PC-3 (cell line): ENCODE measurements around the gene TNK1. TPM values are rescaled to one million over a fixed set of nuclear protein-coding genes. Genes with fewer than 3 reads are reported as not detected.

ENCODE experiments used
- ATAC-seq: fragments of 200-7000 bp; cut with Tn5 transposase; 2 replicates; pipeline ENCODE4 v1.9.1; 2020; ENCODE audit warnings: mild to moderate bottlenecking, moderate library complexity
- BruUV-seq: library from RNA; stranded (reverse); fragments of 400-500 nt; replicated peaks from 2 replicates; lab custom pipeline; 2021; lab: Mats Ljungman, UMichigan
- CTCF ChIA-PET: fragments of 300-600 bp; sonication (Branson Sonifier 250); formaldehyde crosslinking; loops from one replicate; lab custom pipeline; 2022; ENCODE audit warnings: antibody characterized with exemption; lab: Charles Lee
- POLR2A ChIA-PET: fragments of 300-600 bp; sonication (Branson Sonifier 250); formaldehyde crosslinking; loops from one replicate; lab custom pipeline; 2022; ENCODE audit warnings: antibody characterized with exemption; ENCODE audit not compliant: unreplicated experiment; lab: Charles Lee
- DNase-seq: peaks from one replicate; pipeline ENCODE4 v3.0.0-alpha.2; 2015
- H2AFZ ChIP-seq: fragments of 300-600 bp; sonication (generic); 2 replicates; pipeline ENCODE4 v1.6.0; 2016; ENCODE audit warnings: antibody characterized with exemption, low read length
- H3F3A ChIP-seq: fragments of 300-600 bp; sonication (generic); one replicate; pipeline ENCODE4 v1.6.0; 2017; ENCODE audit warnings: antibody characterized with exemption, low read length, control low read depth, mild to moderate bottlenecking; ENCODE audit not compliant: unreplicated experiment
- H3K27ac ChIP-seq: fragments of 300-600 bp; sonication (generic); 2 replicates; pipeline ENCODE4 v1.5.1; 2016; ENCODE audit warnings: mild to moderate bottlenecking, low read length
- H3K27me3 ChIP-seq: fragments of 300-600 bp; sonication (generic); 2 replicates; pipeline ENCODE4 v1.6.1; 2016; ENCODE audit warnings: low read length, mixed read lengths
- H3K36me3 ChIP-seq: fragments of 300-600 bp; sonication (generic); 2 replicates; pipeline ENCODE4 v1.6.1; 2016; ENCODE audit warnings: low read depth, mixed run types, low read length, mixed read lengths
- H3K4me1 ChIP-seq: fragments of 300-600 bp; sonication (generic); 2 replicates; pipeline ENCODE4 v1.5.1; 2016; ENCODE audit warnings: low read length; ENCODE audit not compliant: insufficient read depth
- H3K4me2 ChIP-seq: fragments of 300-600 bp; sonication (generic); 2 replicates; pipeline ENCODE4 v1.6.0; 2016; ENCODE audit warnings: low read length
- H3K4me3 ChIP-seq: fragments of 300-600 bp; sonication (generic); 2 replicates; pipeline ENCODE4 v1.5.1; 2016; ENCODE audit warnings: mild to moderate bottlenecking, low read length, mixed read lengths
- H3K79me2 ChIP-seq: fragments of 300-600 bp; sonication (generic); 2 replicates; pipeline ENCODE4 v1.6.1; 2017; ENCODE audit warnings: low read length, mixed read lengths
- H3K9ac ChIP-seq: fragments of 300-600 bp; sonication (generic); 2 replicates; pipeline ENCODE4 v1.6.0; 2016; ENCODE audit warnings: mild to moderate bottlenecking, low read length
- H3K9me2 ChIP-seq: fragments of 300-600 bp; sonication (generic); replicated peaks from 2 replicates; pipeline ENCODE4 v1.6.1; 2016; ENCODE audit warnings: mixed run types, low read length, mixed read lengths
- H3K9me3 ChIP-seq: fragments of 300-600 bp; sonication (generic); 2 replicates; pipeline ENCODE4 v1.6.1; 2016; ENCODE audit warnings: low read length, mixed read lengths
- H4K20me1 ChIP-seq: fragments of 300-600 bp; sonication (generic); 2 replicates; pipeline ENCODE4 v1.6.1; 2016; ENCODE audit warnings: low read length, mixed read lengths
- EZH2 ChIP-seq: fragments of 300-600 bp; sonication (generic); IDR thresholded peaks from one replicate; pipeline ENCODE4 v1.6.1; 2017; ENCODE audit warnings: antibody characterized with exemption, mild to moderate bottlenecking, low read length; ENCODE audit not compliant: unreplicated experiment
- EZH2phosphoT487 ChIP-seq: fragments of 300-600 bp; sonication (generic); IDR thresholded peaks from 2 replicates; pipeline ENCODE4 v1.6.1; 2018; ENCODE audit warnings: mild to moderate bottlenecking, antibody characterized with exemption, low read length, borderline replicate concordance
- intact Hi-C: fragments of 100-400 bp; cut with micrococcal nuclease; formaldehyde crosslinking; loops from 2 replicates; pipeline ENCODE4 v1.9.0; 2023
- total RNA-seq: library from RNA; depleted of rRNA; stranded (reverse); fragments of >200 nt; gene quantifications from 2 replicates; pipeline ENCODE4 v1.2.3, GENCODE V29; 2014
- TF ChIP-seq, protein P1 (sequence below): fragments of 300-600 bp; sonication (generic); conservative IDR thresholded peaks from 2 replicates; pipeline ENCODE4 v1.5.1; 2017; ENCODE audit warnings: antibody characterized with exemption, low read depth, mild to moderate bottlenecking, low read length

The TNK1 gene
- total RNA-seq, 1 experiment from 2014 or later, result 10.8 TPM

DNA sequence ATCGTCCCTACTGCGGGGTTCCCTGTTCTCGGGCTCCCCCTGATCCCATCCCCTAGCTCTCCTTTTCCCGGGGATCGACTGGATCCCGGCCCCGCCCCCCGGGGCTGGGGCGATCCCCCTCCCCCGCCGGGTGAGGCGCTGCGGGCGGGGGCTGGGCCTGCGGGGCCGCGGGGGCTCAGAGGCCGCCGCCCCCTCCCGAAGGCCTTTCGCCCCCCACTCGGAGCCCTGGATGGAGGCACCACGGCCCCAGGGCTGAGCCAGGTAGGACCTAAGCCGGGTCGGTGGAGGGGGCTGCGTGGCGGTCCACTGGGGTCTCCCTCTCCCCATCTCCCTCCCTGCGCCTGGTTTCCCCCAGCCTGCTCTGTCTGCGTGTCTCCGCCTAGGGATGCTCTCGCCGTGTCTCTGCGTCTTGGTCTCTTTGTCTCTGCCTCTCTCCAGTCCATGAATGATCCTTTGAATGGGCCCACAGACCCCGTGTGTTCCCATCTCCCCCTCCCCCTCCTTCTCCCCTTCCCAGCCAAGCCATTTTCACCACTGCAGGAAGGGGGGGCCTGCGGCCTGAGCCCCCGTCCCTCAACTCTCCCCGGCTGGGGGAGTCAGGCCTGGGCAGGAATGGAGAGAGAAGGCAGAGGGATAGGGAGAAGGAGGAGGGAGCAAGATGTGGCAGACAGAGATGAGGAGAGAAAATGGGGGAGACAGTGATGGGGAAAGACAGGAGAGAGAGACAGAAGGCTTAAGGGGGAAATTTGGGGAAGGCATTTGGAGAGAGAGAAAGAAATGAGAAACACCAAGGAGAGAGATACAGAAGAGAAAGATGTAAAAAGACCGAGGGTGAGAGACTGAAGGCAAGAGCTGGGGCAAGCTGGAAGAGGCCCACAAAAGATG lies 24.7 kb downstream of the TNK1 start:
- Histone ChIP-seq H3K9ac (peak overlapping the region; percentile 60), H4K20me1 (no peaks in the 10 kb centered on the region), H3K27me3 (no peaks in the 10 kb centered on the region), H3K36me3 (no peaks in the 10 kb centered on the region), H3K4me2 (peak overlapping the region; percentile 93), H3K9me3 (no peaks in the 10 kb centered on the region), H3K27ac (no peak overlapping the region), H2AFZ (peak overlapping the region; percentile 71), H3K4me3 (peak overlapping the region; percentile 81), H3K9me2 (no peaks in the 10 kb centered on the region), H3F3A (no peaks in the 10 kb centered on the region), H3K79me2 (peaks cover 6% of the 10 kb centered on the region; the same call in 1 of the 2 replicates), H3K4me1 (peaks cover 9% of the 10 kb centered on the region)
- TSS peak; percentile 40 for BruUV-seq
- ATAC-seq (no peak), DNase-seq (no peak)
- ChIA-PET POLR2A (no interaction called here), CTCF (no interaction called here)
- intact Hi-C loops, result no loop called here
- no peak for TF ChIP-seq EZH2
- TF ChIP-seq, protein P1, sequence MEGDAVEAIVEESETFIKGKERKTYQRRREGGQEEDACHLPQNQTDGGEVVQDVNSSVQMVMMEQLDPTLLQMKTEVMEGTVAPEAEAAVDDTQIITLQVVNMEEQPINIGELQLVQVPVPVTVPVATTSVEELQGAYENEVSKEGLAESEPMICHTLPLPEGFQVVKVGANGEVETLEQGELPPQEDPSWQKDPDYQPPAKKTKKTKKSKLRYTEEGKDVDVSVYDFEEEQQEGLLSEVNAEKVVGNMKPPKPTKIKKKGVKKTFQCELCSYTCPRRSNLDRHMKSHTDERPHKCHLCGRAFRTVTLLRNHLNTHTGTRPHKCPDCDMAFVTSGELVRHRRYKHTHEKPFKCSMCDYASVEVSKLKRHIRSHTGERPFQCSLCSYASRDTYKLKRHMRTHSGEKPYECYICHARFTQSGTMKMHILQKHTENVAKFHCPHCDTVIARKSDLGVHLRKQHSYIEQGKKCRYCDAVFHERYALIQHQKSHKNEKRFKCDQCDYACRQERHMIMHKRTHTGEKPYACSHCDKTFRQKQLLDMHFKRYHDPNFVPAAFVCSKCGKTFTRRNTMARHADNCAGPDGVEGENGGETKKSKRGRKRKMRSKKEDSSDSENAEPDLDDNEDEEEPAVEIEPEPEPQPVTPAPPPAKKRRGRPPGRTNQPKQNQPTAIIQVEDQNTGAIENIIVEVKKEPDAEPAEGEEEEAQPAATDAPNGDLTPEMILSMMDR, result no peak
- no peak for TF ChIP-seq EZH2phosphoT487

GRCh38 chr17:7406235-7406825 lies 25.4 kb downstream of the TNK1 start:
- no peak overlapping the region for H3K9ac ChIP-seq

More at GRCh38 chr17:7406235-7406825, 25.4 kb downstream of the TNK1 start:
- Histone ChIP-seq H3K4me3 (peak overlapping the region; percentile 81; the same call in 1 of the 2 replicates), H3K4me2 (peak overlapping the region; percentile 93; the same call in 1 of the 2 replicates), H3F3A (no peaks in the 10 kb centered on the region), H3K27me3 (no peaks in the 10 kb centered on the region), H3K79me2 (peaks cover 6% of the 10 kb centered on the region; the same call in 1 of the 2 replicates), H4K20me1 (no peaks in the 10 kb centered on the region), H3K27ac (no peak overlapping the region), H3K36me3 (no peaks in the 10 kb centered on the region), H3K9me3 (no peaks in the 10 kb centered on the region), H3K9me2 (no peaks in the 10 kb centered on the region), H2AFZ (no peak overlapping the region), H3K4me1 (peaks cover 9% of the 10 kb centered on the region)
- DNase-seq (no peak), ATAC-seq (no peak)
- intact Hi-C loops, result no loop called here
- ChIA-PET CTCF (no interaction called here), POLR2A (no interaction called here)
- no TSS peak for BruUV-seq
- TF ChIP-seq EZH2phosphoT487 (no peak), EZH2 (no peak)
- TF ChIP-seq, protein P1, result no peak
